Activated T-helper 17 cell treated with anti-CD3 and anti-CD28 coated beads, Interleukin-2, amount 50 U/mL, for 72 hours (primary cell): ENCODE data around the gene GRIN3B. TPM values are rescaled to one million over a fixed set of nuclear protein-coding genes. Genes with fewer than 3 reads are reported as not detected.

Experiments
- ATAC-seq: fragments of 150-1000 bp; cut with Tn5 transposase; replicated peaks from 2 replicates; pipeline ENCODE4 v1.10.0; 2021; ENCODE audit warnings: mild to moderate bottlenecking, moderate library complexity
- H3K27ac Mint-ChIP-seq: one replicate; pipeline ENCODE4 v1.8.0; 2022; ENCODE audit warnings: mixed read lengths
- H3K27me3 Mint-ChIP-seq: one replicate; pipeline ENCODE4 v1.8.0; 2022; ENCODE audit warnings: mixed read lengths
- H3K36me3 Mint-ChIP-seq: one replicate; pipeline ENCODE4 v1.8.0; 2022; ENCODE audit warnings: low read depth, mild to moderate bottlenecking, mixed read lengths
- H3K4me1 Mint-ChIP-seq: one replicate; pipeline ENCODE4 v1.8.0; 2022; ENCODE audit warnings: mixed read lengths
- H3K4me3 Mint-ChIP-seq: one replicate; pipeline ENCODE4 v1.8.0; 2022; ENCODE audit warnings: mild to moderate bottlenecking, mixed read lengths
- H3K9me3 Mint-ChIP-seq: one replicate; pipeline ENCODE4 v1.8.0; 2022; ENCODE audit warnings: mixed read lengths
- total RNA-seq, 2 donors: library from RNA; stranded (reverse); gene quantifications; one replicate each; pipeline ENCODE4 v1.2.3, GENCODE V29; 2022

Gene GRIN3B
- total RNA-seq, 2 donors from 2014 or later, result 0.21 TPM; not detected in 1

DNA sequence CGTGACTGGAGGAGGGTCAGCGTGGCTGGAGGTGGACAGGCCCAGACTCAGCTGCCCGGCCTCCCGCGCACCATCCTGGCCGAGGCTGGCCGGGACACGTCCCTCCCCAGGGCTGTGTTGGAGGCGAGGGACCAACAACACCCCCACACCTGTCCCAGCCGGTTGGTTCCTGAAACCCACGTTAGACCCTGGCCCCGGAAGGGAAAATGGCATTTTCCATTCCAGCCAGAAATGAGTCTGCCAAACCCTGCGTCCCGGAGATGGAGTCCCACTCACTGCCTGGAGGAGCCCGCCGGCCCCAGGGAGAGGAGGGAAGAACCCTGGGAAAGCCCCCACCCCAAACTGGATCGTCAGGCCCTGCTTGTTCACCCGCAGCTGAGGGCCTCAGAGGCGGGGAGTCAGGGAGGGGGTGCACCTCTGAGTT, 20.9 kb upstream of the GRIN3B start:
- no peaks in the 10 kb centered on the region for H3K27me3 Mint-ChIP-seq
- no peaks in the 10 kb centered on the region for H3K9me3 Mint-ChIP-seq
- no peaks in the 10 kb centered on the region for H3K4me1 Mint-ChIP-seq
- H3K36me3 Mint-ChIP-seq, result peaks cover 4% of the 10 kb centered on the region
- H3K27ac Mint-ChIP-seq, result no peak overlapping the region
- no peak for ATAC-seq
- H3K4me3 Mint-ChIP-seq, result no peak overlapping the region

DNA sequence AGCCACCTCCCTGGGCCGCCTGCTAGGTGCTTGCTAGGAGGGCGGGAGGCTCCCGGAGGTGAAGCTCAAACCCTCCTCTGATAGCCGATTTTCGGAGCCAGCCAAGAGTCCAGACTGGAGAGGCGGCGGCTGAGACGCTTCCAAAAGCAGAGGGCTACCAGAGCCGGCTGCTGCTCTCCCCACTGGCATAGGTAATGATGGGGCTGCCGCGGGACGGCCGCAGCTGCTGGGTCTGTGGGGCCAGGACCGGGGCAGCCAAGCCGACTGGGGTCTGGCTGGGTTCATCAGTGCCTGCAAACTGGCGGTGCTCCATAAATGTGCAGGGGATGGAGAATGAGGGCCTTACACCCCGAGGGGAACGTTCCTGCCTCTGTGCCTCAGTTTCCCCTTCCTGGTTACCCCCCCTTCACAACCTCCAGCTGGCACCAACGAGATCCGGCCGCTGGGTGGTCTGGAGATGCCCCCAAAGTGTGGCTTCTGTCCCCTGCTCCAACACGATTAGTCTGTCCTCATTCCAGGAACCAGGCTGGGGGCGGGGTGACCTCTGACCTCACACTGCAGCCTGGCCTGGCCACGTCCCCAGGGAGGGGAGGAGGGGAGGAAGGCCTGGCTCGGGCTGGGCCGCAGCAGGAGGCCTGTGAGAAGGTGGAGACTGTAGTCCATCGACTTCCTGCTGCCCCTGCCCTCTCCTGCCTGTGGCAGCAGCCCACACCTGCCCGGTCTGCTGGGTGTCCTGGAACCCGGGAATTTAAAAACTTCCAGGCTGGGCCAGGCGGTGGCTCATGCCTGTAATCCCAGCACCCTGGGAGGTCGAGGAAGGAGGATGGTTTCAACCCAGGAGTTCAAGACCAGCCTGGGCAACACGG, 19.9 kb upstream of the GRIN3B start:
- H3K36me3 Mint-ChIP-seq, result peaks cover 5% of the 10 kb centered on the region
- no peak overlapping the region for H3K4me3 Mint-ChIP-seq
- no peaks in the 10 kb centered on the region for H3K4me1 Mint-ChIP-seq

DNA sequence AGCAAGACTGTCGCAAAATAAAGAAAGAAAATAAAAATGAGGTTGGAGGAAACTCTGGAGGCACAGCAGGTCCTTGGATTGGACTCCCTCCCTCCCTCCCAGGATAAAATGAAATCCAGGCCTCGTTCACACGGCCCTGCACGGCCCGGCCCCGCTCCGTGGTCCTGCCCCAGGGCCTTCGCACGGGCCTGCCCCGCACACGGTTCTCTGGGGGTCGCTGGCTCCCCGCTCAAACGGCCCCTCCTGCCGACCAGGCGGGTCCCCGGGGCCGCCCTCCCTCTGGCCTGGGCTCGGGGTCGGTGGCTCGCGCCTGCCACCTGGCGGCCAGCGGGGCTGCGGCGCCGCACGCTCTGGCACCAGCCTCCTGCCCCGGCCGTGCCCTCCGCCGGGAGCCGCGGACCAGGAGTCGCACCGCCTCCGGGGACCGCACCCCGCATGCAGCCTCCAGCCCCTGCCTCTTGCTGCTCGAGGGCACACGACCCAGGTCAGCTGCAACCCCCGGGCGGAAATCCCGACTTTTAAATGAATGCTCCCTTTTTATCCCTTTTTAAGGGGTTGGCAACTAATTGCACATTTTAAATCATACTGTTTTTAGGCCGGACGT, 17.6 kb upstream of the GRIN3B start:
- Mint-ChIP-seq H3K4me1 (no peaks in the 10 kb centered on the region), H3K36me3 (peaks cover 18% of the 10 kb centered on the region), H3K9me3 (no peaks in the 10 kb centered on the region), H3K27me3 (no peaks in the 10 kb centered on the region), H3K4me3 (peak overlapping the region; percentile 93), H3K27ac (no peak overlapping the region)
- ATAC-seq, result peak; percentile 87

More for the DNA sequence above, 19.9 kb upstream of the GRIN3B start:
- Mint-ChIP-seq H3K27me3 (no peaks in the 10 kb centered on the region), H3K9me3 (no peaks in the 10 kb centered on the region), H3K27ac (no peak overlapping the region)
- ATAC-seq, result no peak

DNA sequence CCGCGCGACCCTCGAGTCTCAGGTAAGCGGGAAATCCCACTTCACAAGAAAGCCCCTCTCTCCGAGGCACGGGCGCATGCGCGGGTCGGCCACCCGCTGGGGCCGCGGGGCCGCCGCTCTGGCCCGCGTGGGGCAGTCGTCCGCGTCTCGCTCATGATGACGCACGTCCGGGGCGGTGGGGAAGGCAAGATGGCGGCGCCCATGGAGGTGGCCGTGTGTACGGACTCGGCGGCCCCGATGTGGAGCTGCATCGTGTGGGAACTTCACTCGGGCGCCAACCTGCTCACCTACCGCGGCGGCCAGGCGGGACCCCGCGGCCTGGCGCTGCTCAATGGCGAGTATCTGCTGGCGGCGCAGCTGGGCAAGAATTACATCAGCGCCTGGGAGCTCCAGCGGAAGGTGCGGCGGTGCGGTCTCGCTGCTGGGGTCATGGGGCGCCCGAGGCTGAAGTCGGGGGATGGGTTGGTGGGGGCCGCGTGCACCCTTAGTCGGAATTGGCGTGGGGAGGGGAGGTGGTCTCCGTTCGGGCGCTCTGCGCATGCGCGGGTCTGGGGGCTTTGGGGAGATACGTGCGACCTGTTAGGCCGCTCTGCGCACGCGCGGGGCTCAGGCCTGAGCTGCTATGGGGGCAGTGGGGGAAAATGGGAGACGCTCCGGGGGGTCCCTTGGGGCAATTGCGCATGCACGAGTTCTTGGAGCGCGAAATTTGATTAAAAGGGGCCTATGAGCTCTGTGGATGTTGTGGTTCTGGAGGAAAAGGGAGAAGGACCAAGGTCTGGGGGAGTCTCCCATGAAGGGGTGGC, 15.9 kb upstream of the GRIN3B start, which contains the start of gene WDR18:
Gene WDR18, plus strand, starts transcription at position 181 of the 803 bp plus-strand sequence. Its CDS starts 9 bp downstream, at position 190.
- Mint-ChIP-seq H3K4me1 (no peaks in the 10 kb centered on the region), H3K36me3 (peaks cover 34% of the 10 kb centered on the region), H3K4me3 (peak within 1 kb of the TSS; percentile 93), H3K9me3 (no peaks in the 10 kb centered on the region), H3K27ac (peak within 1 kb of the TSS; percentile 87), H3K27me3 (no peaks in the 10 kb centered on the region)
- peak; percentile 93 for ATAC-seq

DNA sequence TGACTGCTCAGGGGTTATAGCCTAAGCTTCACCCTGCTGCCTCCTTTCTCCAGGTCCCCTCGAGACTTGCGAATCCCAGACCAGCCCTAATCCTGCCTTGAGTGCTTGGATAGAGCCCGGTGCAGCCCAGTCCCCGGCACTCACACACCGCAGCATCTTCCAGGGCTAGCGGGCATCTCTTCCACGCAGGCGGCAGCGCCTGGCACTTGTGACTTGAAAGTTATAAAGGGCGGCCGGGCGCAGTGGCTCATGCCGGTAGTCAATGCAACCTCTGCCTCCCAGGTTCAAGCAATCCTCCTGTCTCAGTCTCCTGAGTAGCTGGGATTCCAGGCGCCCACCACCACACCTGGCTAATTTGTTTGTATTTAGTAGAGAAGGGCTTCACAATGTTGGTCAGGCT, 14.1 kb upstream of the GRIN3B start:
- Mint-ChIP-seq H3K27ac (no peak overlapping the region), H3K36me3 (peaks cover 34% of the 10 kb centered on the region), H3K4me1 (no peaks in the 10 kb centered on the region), H3K4me3 (peak overlapping the region; percentile 93), H3K27me3 (no peaks in the 10 kb centered on the region), H3K9me3 (no peaks in the 10 kb centered on the region)
- ATAC-seq, result no peak

DNA sequence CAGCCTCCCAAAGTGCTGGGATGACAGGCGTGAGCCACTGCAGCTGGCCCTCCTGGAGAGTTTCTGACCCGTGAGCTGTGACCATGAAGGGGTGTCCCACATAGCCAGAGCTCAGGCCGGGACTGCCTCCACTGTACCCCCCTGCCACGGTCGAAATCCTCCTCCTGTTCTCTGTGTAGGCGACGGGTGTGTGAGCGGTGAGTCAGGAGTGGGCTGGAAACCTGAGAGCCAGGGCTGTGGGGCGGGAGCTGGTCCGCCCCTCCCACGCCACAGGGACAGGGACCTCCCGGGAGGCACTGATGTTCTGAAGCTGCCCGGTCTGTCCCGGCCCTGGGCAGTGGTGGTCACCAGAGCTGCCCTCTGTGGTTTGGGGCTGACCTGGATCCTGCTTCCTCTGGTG, 12.1 kb upstream of the GRIN3B start:
- Mint-ChIP-seq H3K4me3 (no peak overlapping the region), H3K36me3 (peaks cover 40% of the 10 kb centered on the region), H3K4me1 (no peaks in the 10 kb centered on the region), H3K9me3 (no peaks in the 10 kb centered on the region), H3K27ac (no peak overlapping the region), H3K27me3 (no peaks in the 10 kb centered on the region)
- ATAC-seq, result no peak

DNA sequence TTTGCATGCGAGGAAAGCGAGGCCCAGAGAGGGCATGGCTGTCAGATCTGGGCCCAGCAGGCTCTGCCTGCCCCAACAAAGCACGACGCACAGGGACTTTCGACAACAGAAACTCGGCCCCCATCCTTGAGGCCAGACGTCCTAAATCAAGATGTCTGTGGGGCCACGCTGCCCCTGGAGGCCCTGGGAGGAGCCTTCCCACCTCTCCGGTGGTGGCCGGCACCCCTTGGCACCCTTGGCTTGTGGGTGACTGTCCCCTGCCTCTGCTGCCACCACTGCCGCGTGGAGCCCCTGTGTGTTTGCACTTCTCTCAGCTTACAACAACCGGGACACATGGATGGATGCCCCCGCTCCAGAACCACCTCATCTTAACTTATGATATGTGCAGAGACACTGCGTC, 11.7 kb upstream of the GRIN3B start:
- Mint-ChIP-seq H3K27ac (no peak overlapping the region), H3K36me3 (peaks cover 45% of the 10 kb centered on the region), H3K27me3 (no peaks in the 10 kb centered on the region), H3K9me3 (no peaks in the 10 kb centered on the region), H3K4me1 (no peaks in the 10 kb centered on the region), H3K4me3 (no peak overlapping the region)
- no peak for ATAC-seq

DNA sequence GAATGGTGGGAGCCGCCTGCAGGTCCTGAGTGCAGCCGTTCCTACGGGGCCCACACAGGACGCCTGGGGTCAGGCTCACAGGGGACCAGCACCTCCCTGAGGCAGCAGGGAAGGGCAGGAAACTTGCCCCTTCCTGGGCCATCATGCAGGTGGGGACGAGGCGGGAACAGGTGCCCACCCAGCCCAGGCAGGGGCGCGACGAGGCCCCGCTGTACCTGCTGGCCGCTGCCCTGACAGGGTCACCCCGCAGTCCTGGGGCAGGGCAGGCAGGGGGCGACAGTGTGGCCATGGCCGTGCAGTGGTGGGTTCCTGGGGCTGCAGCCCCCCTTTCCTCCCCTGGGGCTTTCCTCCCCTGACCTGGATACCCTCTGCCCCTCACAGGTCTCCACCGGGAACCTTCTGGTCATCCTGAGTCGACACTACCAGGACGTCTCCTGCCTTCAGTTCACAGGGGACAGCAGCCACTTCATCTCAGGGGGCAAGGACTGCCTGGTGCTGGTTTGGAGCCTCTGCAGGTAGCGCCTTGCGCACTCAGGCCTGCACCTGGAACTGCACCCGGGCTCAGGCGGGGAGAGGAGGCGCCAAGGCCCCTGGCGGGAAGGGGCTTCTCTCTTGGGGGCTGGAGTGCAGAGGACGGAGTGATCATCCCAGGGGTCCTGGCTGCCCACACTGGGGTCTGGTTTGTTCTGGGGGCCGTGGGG, 10.7 kb upstream of the GRIN3B start:
- H3K4me3 Mint-ChIP-seq, result no peak overlapping the region
- no peaks in the 10 kb centered on the region for H3K27me3 Mint-ChIP-seq
- H3K27ac Mint-ChIP-seq, result no peak overlapping the region
- no peaks in the 10 kb centered on the region for H3K4me1 Mint-ChIP-seq
- ATAC-seq, result no peak
- H3K36me3 Mint-ChIP-seq, result peaks cover 40% of the 10 kb centered on the region
- no peaks in the 10 kb centered on the region for H3K9me3 Mint-ChIP-seq

DNA sequence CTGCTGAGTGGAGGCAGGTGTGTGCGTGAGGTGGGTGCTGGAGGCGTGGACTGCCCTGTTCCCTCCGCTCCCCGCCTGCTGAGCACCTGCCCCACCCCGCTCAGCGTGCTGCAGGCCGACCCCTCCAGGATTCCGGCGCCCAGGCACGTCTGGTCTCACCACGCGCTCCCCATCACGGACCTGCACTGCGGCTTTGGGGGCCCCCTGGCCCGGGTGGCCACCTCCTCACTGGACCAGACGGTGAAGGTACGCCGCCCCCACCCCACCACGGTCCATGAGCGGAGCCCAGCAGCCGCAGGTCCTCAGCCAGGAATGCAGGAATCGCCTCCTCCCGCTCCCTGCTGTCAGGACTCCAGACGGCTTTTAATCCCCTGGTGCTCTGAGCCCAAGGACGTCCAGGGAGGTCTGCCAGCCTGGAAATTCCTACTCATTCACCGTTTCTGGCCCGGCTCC, 10.1 kb upstream of the GRIN3B start:
- Mint-ChIP-seq H3K36me3 (peaks cover 40% of the 10 kb centered on the region), H3K27me3 (no peaks in the 10 kb centered on the region), H3K4me1 (no peaks in the 10 kb centered on the region), H3K4me3 (no peak overlapping the region), H3K9me3 (no peaks in the 10 kb centered on the region), H3K27ac (no peak overlapping the region)
- no peak for ATAC-seq

DNA sequence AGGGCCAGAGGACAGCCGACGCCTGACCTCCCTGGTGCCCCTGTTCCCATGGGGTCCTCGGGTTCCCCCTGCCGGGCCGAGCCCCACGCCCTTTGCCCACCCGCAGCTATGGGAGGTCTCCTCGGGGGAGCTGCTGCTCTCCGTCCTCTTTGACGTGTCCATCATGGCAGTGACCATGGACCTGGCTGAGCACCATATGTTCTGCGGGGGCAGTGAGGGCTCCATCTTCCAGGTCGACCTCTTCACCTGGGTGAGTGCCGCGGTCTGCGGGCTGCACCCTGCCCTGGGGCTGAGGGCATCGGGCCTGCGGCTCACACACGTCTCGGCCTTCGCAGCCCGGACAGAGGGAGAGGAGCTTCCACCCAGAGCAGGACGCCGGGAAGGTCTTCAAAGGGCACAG, 9.5 kb upstream of the GRIN3B start:
- Mint-ChIP-seq H3K4me1 (no peaks in the 10 kb centered on the region), H3K9me3 (no peaks in the 10 kb centered on the region), H3K27ac (no peak overlapping the region), H3K36me3 (peaks cover 40% of the 10 kb centered on the region), H3K4me3 (no peak overlapping the region), H3K27me3 (no peaks in the 10 kb centered on the region)
- no peak for ATAC-seq

DNA sequence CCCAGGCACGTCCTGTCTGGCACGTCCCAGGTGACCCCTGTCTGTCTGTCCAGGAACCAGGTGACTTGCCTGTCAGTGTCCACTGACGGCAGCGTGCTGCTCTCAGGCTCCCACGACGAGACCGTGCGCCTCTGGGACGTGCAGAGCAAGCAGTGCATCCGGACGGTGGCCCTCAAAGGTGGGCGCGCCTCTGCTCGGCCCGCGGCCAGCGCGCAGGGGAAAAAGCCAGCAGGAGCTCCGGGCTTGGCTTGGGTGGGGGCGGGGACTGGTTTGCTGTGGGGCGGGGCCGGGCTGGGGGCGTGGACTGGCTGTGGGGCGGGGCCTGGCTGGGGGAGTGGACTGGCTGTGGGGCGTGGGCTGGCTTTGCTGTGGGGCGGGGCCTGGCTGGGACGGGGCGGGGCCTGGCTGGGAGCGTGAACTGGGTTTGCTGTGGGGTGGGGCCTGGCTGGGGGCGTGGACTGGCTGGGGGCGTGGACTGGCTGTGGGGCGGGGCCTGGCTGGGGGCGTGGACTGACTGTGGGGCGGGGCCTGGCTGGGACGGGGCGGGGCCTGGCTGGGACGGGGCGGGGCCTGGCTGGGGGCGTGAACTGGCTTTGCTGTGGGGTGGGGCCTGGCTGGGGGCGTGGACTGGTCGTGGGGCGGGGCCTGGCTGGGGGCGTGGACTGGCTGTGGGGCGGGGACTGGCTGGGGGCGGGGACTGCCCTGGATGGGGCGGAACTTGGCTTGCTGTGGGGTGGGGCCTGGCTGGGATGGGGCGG, 8.9 kb upstream of the GRIN3B start:
- Mint-ChIP-seq H3K4me3 (no peak overlapping the region), H3K9me3 (no peaks in the 10 kb centered on the region), H3K27me3 (no peaks in the 10 kb centered on the region), H3K27ac (no peak overlapping the region), H3K36me3 (peaks cover 40% of the 10 kb centered on the region), H3K4me1 (no peaks in the 10 kb centered on the region)
- ATAC-seq, result peak; percentile 65

DNA sequence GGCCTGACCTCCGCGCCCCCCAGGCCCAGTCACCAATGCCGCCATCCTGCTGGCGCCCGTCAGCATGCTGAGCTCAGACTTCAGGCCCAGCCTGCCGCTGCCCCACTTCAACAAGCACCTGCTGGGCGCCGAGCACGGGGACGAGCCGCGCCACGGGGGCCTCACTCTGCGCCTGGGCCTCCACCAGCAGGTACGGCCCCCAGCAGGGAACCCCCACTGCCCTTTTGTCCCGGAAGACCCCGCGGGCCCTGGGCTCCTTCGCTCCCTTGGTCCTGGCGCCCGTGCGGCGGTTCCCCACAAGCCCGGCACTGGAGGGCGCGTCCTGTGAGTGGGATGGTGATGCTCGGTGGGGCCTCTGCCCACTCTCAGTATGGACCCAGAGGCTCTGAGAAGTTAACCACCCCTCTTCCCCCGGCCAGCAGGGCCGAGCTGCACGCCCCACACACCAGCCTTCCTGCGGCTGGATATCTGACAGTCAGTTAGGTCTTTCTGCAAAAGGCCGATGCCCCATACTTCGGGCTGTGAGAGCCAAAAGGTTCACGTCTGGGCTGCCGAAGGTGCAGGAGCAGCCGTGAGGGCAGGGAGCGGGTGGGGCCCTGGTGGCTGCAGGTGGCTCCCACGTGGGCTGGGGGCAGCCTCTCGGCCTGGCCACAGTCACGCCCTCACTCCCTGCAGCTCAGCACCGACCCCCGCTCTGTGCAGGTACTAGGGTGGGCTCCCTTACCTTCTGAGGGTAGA, 8.1 kb upstream of the GRIN3B start:
- Mint-ChIP-seq H3K4me3 (no peak overlapping the region), H3K27me3 (no peaks in the 10 kb centered on the region)
- no peak for ATAC-seq

DNA sequence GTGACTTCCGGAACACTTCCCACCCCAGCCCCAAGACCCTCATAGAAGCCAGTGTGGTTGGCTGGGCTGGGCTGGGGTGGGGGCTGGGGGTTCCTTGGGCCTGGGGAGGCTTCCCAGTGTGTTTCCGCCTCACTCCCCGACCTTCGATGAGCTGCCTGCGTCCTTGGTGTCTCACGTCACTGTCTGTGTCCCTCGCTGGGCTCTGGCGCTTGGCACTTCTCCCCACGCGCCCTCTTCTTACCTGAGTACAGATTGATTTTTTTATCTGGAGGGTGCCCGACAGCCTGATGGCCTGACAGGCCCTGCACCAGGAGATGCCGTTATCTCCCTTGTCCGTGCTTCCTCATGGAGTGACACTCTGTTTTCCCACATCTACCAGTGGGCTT, 7.6 kb upstream of the GRIN3B start:
- no peak for ATAC-seq
- Mint-ChIP-seq H3K4me1 (no peaks in the 10 kb centered on the region), H3K36me3 (peaks cover 28% of the 10 kb centered on the region), H3K9me3 (no peaks in the 10 kb centered on the region), H3K4me3 (no peak overlapping the region), H3K27ac (no peak overlapping the region), H3K27me3 (no peaks in the 10 kb centered on the region)

More for the DNA sequence above, 8.1 kb upstream of the GRIN3B start:
- H3K36me3 Mint-ChIP-seq, result peaks cover 32% of the 10 kb centered on the region
- H3K27ac Mint-ChIP-seq, result no peak overlapping the region
- H3K4me1 Mint-ChIP-seq, result no peaks in the 10 kb centered on the region
- H3K9me3 Mint-ChIP-seq, result no peaks in the 10 kb centered on the region
